HAP-1 (cell line): ENCODE results near the gene ANKRD53.
"Not testable (repeated sequence)": the region's sequence is repeated elsewhere in the genome, so short reads cannot be mapped to it uniquely, and the experiment has no call there.

Experiments
- DNase-seq, 2 experiments: peaks; one replicate each; pipeline ENCODE4 v3.0.0-alpha.2; 2016 to 2020; ENCODE audit warnings: low spot score in 2 of 2
- H3K27me3 ChIP-seq: fragments of 250-450 bp; sonication (Bioruptor Pico); 2 replicates; pipeline ENCODE4 v1.5.1; 2020; ENCODE audit warnings: low read depth, mild to moderate bottlenecking, moderate library complexity
- H3K36me3 ChIP-seq: fragments of 250-450 bp; sonication (Bioruptor Pico); replicated peaks from 2 replicates; pipeline ENCODE4 v1.5.1; 2020; ENCODE audit warnings: mild to moderate bottlenecking
- H3K4me1 ChIP-seq: fragments of 250-450 bp; sonication (Bioruptor Pico); 2 replicates; pipeline ENCODE4 v1.5.1; 2020; ENCODE audit warnings: mild to moderate bottlenecking
- H3K4me3 ChIP-seq: fragments of 250-450 bp; sonication (Bioruptor Pico); 2 replicates; pipeline ENCODE4 v1.5.1; 2020; ENCODE audit warnings: mild to moderate bottlenecking, moderate library complexity
- H3K9me3 ChIP-seq: fragments of 250-450 bp; sonication (Bioruptor Pico); 2 replicates; pipeline ENCODE4 v1.5.1; 2020; ENCODE audit warnings: mild to moderate bottlenecking, moderate library complexity
- in situ Hi-C: fragments of 300-500 bp; cut with MboI; formaldehyde crosslinking; loops from 3 replicates; pipeline ENCODE4 v1.14.3; 2020; ENCODE audit warnings: low sequenced_read_pairs, inconsistent platforms, mixed read lengths

The ANKRD53 gene

GRCh38 chr2:71006955-71007799 lies 28.7 kb downstream of the ANKRD53 start:
- H3K4me3 ChIP-seq: no peak overlapping the region
- no peaks in the 10 kb centered on the region for H3K36me3 ChIP-seq
- peaks cover 8% of the 10 kb centered on the region for H3K27me3 ChIP-seq
- in situ Hi-C loops: no loop called here
- no peak for DNase-seq
- no peaks in the 10 kb centered on the region for H3K4me1 ChIP-seq
- H3K9me3 ChIP-seq: no peaks in the 10 kb centered on the region

DNA sequence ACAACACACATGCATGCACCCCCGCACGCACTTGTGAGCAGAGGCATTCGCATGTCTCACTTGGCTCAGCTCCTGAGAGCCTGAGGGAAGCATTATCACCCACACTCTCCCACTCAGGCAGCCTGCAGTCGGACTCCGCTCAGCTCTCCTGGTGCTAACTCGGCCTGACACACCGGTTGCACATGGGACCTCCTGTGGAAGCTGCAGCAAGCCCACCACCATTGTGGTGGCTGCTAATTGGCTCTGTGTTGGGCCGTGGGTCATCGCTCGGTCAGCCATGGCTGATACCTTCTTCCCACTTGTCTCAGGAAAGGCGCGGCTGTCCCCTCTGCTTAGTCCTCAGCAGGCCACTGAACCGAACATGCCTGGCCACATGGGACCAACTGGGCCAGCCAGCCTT lies 29.9 kb downstream of the ANKRD53 start:
- Histone ChIP-seq H3K27me3 (peaks cover 13% of the 10 kb centered on the region), H3K9me3 (no peaks in the 10 kb centered on the region), H3K4me3 (no peak overlapping the region), H3K4me1 (no peaks in the 10 kb centered on the region), H3K36me3 (no peaks in the 10 kb centered on the region)
- DNase-seq: no peak
- in situ Hi-C loops: no loop called here

GRCh38 chr2:71011786-71012185 lies 33.4 kb downstream of the ANKRD53 start:
- H3K9me3 ChIP-seq, H3K36me3 ChIP-seq, in situ Hi-C loops, H3K4me1 ChIP-seq, DNase-seq, H3K4me3 ChIP-seq: not testable (repeated sequence)
- peaks cover 18% of the 10 kb centered on the region for H3K27me3 ChIP-seq

DNA sequence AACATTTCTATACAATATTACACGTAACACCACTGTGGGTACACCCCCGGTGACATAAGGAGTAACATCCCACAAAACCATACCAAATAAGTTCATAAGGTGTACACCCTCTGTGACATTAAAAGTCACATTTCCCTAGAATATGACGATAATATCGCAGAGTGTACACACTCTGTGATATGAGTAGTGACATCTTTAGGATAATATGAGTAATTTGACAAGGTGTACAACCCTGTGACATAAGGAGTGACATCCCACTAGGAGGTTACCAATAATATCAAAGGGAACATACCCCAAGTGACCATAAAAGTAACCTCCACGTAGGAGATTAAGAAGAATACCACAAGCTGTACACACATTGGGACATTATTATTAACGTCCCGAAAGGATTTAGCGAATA lies 40.2 kb downstream of the ANKRD53 start:
- Histone ChIP-seq H3K9me3 (no peaks in the 10 kb centered on the region), H3K36me3 (no peaks in the 10 kb centered on the region), H3K27me3 (peaks cover 6% of the 10 kb centered on the region; the same call in 1 of the 2 replicates), H3K4me1 (no peaks in the 10 kb centered on the region), H3K4me3 (no peak overlapping the region)
- in situ Hi-C loops: no loop called here
- DNase-seq: no peak

DNA sequence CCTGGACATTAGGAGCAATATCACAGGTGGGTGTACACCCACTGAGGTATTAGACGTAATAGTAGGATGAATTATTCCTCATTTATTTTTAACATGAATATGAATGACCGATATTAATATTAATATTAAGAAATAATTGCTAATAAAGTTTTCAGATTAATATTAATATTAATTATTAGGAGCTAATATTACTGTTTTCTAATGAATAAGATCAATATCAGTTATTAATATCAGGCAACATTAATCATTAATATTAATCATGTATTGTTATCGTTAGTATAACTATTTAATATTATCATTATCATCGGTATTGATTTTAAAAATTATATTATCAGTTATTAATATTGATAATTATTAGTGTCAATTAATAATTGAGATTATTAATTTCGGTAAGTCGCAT lies 41.6 kb downstream of the ANKRD53 start:
- H3K36me3 ChIP-seq, H3K27me3 ChIP-seq, H3K4me1 ChIP-seq, in situ Hi-C loops, H3K9me3 ChIP-seq, DNase-seq, H3K4me3 ChIP-seq: not testable (repeated sequence)

DNA sequence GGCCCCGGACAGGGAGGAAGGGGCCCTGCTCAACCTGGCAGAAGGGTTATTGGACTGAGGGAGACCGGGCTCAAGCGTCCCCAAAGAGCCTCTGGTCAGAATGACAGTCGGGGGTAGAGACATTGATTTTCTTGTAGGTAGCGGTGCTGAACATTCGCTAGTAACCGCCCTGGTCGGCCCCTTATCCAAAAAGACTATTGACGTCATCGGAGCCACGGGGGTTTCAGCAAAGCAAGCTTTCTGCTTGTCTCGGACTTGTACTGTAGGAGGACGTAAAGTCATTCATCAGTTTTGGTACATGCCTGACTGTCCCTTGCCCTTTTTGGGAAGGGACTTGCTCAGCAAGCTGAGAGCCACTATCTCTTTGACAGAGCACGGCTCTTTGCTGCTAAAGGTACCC lies 43.0 kb downstream of the ANKRD53 start:
- H3K4me1 ChIP-seq, H3K4me3 ChIP-seq, H3K9me3 ChIP-seq, DNase-seq, H3K36me3 ChIP-seq, H3K27me3 ChIP-seq, in situ Hi-C loops: not testable (repeated sequence)

- H3K4me3 ChIP-seq, DNase-seq, H3K27me3 ChIP-seq, H3K4me1 ChIP-seq, H3K36me3 ChIP-seq, in situ Hi-C loops, H3K9me3 ChIP-seq: not testable (repeated sequence)
Measured at GRCh38 chr2:71023553-71024243, 45.3 kb downstream of the ANKRD53 start.
